Stimulated activated CD8-positive, alpha-beta memory T cell treated with anti-CD3 and anti-CD28 coated beads, Interleukin-12 subunit alpha, Interleukin-12 subunit beta, amount 100 ng/mL, for 24 hours (primary cell): ENCODE results near the gene AMZ1.
"Not testable (repeated sequence)": the region's sequence is repeated elsewhere in the genome, so short reads cannot be mapped to it uniquely, and the experiment has no call there.

ENCODE experiments used
- DNase-seq: peaks from one replicate; pipeline ENCODE4 v3.0.0-alpha.2; 2020; ENCODE audit errors: extremely low read depth

AMZ1 gene

DNA sequence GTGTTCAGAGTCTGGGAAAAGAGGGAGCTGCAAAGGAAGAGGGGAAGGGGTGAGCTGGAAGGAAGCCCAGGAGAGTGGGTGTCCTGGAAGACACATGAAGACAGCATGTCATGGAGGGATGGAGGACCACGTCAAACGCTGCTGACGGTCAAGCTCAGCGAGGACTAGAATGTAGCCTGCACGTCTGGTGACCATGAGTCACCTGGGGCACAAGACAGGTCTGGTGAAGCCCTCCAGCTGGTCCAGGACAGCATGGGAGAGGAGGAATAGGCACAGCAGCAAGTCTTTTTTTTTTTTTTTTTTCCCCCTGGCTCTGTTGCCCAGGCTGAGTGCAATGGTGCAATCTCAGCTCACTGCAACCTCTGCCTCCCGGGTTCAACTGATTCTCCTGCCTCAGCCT, 19.6 kb upstream of the AMZ1 start:
- DNase-seq, result no peak

DNA sequence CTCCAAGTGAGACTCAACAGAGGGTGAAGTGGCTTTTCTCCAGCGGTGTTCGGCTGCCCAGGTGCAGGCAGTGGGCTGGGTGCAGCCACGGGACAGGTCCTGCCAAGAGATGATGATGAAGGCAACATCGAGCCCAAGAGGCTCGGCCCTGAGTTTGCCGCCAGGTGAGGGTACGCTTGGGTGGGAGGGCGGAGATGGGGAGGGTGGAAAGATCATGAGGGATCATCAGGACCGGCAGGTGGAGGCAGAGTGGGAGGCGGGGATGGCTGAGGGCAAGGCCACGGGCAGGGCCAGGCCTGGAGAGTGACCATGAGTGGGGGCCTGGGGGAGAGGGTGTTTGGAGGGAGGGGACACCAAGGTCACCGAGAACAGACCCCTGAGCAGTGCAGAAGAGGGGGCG, 17.8 kb upstream of the AMZ1 start:
- DNase-seq, result no peak

DNA sequence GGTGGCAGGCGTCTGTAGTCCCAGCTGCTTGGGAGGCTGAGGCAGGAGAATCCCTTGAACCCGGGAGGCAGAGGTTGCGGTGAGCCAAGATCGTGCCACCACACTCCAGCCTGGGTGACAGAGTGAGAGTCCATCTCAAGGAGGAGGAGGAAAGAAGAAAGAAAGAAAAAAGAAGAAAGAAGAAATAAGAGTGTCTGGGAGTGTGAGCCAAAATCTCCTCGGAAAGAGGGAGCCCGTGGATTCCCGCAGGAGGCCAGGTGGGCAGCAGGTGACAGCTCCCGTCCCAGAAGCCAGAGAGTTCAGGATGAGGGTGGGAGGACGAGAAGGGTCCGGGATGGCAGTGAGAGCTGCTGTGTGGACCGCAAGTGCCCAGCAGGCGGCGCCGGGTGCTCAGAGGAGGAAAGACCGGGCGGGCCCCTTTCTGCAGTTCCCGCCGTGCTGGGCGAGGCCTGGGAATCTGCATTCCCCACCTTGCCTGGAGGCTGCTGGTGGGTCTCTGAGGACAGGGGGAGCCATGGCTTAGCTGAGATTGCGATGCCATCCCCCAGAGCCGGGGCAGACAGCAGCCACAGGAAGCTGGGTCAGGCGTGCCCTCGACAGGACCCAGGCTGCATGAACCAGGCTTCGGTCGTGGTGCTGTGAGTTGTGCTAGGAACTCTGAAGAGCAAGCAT, 17.1 kb upstream of the AMZ1 start:
- peak; percentile 20 for DNase-seq

DNA sequence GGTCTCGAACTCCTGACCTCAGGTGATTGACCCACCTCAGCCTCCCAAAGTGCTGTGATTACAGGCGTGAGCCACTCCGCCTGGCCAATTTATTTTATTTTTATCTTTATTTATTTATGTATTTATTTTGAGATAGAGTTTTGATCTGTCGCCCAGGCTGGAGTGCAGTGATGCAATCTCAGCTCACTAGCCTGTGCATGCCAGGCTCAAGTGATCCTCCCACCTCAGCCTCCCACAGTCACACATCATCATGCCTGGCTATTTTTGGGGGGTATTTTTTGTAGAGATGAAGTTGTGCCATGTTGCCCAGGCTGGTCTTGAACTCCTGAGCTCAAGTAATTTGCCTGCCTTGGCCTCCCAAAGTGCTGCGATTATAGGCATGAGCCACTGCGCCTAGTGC, 14.8 kb upstream of the AMZ1 start:
- DNase-seq, result not testable (repeated sequence)

DNA sequence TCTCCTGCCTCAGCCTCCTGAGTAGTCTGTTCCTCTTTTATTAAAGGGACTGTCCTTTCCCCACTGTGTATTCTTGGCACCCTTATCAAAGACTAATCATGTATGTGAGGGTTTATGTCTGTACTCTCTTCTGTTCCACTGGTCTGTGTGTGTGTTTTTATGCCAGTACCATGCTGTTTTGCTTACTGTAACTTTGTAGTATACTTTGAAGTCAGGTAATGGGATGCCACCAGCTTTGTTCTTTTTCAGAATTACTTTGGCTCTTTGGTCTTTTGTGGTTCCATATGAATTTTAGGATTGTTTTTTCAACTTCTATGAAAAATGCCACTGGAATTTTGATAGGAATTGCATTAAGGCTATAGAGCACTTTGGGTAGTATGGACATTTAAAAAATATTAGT, 14.1 kb upstream of the AMZ1 start:
- no peak for DNase-seq

DNA sequence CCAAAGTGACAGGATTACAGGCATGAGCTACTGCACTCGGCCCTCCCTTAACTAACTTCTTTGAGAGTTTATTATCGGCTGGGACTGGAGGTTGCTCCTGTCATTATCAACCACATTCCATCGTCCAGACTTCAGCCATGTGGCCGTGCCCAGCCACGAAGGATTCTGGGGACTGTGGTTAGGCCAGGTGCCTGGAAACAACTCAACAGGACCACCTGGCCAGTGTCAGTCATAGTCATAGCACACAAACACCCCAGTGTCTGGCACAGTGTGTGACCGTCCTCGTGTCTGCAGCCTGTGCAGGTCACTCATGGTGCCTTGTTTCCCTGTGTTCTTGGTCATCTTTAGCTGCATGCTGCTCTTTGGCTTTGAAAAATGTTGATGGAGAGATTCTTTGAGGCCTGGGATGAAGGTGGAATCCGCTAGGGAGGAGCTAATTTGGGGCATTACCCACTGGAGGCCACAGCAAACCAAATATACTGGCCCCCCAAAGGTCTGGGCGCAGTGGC, 12.7 kb upstream of the AMZ1 start:
- no peak for DNase-seq

DNA sequence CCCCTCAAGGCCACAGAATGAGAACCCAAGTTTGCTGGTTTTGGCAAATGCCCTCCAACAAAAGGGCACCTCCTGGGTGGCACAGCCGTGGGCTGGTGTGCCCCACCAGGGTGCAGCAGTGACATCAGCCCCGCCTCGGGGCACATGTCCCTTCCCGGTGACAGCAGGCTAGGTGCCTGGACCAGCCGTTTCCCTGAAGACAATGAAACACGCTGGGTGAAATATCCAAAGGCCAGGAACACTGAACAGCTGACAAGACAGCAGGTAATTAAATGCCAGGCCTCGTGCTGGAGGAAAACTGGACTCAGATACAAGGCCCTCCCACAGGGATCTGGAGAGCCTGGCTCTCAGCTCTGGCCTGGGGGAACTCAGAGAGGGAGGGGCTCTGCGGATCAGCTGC, 11.4 kb upstream of the AMZ1 start:
- not testable (repeated sequence) for DNase-seq

DNA sequence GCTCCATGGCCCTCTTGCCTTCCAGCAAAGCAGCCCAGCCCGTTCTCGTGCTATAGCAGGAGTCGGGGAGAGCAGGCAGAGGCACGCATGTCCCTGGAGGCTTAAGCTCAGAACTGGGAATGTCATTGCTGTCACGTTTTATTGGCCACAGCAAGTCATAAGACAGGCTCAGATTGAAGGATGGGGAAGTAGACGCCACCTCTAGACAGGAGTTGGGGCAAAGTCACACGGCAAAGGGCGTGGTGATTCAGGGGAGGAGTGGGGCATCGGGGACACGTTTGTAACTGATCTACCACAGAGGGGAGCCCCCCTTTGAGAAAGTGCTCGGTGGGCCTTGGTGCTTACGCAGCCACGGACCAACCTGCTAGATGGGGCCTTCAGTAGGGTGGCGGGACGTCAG, 9.5 kb upstream of the AMZ1 start:
- DNase-seq, result not testable (repeated sequence)

DNA sequence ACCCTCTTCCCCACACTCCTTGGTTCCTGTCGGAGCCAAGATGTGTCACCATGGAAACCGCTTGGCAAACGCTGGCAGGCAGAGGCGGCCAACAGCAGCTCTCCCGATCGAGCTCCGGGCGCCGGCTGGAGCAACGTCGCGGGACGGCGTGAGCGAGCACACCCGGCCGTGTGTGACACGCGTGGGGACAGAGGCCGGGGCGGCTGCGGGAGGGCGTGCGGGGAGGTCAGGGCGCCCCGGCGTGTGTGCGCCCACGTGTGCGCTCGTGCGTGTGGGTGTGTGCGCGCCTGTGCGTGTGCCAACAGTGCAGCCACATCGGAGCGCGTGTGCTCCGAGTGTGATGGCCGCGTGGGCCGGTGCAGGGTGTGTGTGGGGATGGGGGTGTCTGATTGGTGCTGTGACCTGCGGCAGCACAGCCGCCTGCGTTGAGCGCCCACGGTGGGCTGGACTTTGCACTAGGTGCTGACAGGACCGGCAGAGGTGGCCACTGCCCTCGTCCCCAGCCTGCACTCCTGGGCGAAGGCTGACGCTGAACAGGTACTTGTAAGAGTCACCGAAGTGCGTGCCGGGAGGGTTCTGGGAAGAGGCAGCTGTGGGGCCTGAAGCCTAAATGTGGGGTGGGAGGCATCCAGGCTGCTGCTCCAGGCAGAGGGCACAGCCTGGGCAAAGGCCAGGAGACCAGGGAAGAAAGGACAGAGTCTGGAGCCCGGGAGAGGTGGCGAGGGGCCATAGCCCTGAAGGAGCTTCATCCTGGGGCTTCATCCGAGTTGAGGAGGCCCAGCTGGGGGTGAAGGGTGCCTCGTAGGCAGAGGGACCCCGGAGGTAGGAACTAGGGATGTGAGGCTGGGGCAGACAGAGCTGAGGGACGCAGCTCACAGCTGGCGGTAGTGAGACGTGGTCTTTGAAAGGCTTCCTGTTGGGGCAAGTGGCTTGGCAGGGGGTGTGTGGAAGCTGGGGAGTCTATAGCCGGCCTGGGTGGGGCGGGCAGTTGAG, 8.6 kb upstream of the AMZ1 start:
- not testable (repeated sequence) for DNase-seq

DNA sequence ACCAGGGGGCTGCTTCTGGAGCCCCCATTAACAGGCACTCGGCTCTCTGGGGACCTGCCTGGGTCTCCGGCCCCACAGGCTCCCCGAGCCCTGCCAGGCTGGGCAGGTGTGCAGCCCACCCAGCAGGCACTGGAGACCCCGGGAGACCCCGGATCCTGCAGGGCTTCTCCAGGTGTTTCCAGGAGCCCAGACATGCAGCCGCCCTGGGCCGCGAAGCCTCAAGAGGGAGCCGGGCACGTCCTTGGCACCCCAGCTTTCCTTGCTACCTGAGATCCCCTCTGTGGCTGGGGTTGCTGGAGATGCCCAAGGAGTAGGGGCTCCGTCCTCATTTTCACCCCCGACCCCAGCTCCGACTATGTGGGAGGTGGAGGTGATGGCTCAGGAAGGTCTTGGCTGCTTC, 7.7 kb upstream of the AMZ1 start:
- no peak for DNase-seq

DNA sequence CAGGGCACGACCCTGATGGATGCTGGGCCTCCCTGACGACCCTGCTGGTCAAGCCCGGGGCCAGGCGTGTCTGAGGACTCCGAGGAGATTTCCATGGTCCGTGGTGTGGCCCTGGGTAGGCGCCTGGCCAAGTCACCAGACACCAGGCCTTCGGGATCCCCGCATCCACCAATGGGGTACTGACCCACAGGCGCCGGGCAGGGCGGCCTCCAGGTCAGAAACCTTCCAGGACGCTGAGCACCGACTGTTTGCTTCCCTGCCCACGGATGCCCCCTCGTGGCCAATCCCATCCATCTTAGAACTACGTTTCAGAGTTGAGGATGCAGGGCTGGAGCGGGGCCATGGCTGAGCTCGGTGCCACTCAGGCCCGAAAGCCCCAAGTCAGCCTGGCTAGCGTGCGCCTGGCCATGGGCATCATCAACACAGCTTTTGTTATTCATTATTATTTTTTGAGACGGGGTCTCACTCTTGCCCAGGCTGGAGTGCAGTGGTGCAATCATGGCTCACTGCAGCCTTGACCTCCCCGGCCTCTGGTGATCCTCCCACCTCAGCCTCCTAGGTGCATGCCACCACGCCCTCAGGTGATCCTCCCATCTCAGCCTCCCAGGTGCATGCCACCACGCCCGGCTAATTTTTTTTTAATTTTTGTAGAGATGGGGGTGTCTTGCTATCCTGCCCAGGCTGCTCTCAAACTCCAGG, 7.1 kb upstream of the AMZ1 start:
- DNase-seq, result no peak

DNA sequence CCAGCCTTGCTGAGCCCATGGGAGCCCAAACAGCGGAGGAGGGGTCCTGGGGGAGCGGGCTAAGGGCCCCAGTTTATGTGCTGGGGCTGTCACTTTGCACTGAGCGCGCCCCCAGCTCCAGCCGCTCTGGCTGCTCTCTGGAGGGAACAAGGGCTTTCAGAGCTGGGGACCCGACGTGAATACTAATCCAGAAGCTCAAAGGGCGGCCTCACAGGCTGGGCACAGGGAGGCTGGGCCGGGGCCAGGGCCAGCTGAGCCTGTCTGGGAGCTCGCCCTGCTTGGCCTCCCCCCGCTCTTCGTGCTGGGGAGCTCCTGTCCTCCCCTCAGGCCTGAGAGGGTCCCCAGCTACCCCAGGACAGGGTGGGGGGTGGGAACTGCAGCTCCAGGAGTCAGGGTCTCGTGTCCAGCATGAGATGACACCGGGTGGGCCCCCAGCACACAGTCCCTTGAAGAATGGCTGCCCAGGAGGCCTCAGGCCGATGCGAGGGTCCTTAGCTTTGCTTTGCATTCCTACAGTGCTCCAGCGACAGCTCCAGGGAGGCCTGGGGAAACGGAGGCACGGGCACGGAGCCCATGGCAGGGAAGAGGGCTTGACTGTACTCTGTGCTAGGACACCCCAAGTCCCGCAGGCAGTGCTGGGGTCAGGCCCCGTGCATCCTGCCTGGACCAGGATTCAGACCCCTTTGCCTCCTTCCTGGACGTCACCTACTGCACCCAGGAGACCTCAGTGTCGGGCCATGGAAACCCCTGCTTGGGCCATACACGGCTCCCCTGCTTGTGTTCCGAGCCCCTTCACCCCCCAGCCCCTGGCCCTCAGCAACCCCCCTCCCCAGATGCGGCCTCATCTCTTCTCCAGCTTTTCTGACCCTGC, 5.8 kb upstream of the AMZ1 start:
- no peak for DNase-seq

DNA sequence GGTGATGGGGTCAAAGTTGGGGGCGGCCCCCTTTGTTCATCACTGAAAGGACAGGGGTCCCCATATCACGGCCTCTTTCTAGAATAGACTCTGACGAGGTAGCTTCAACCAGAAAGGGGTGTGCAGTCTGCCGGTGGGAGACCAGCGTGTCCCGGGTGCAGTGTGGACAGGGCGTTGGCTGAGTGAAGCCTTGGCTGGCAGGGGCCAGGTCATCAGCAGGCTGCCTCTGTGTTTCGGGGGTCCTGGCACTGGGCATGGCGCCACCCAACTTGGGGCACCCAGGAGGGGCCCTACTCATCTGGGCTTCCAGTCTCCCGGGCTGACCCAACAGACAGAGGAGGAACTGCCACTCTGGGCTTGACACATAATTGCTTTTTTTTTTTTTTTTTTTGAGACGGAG, 3.5 kb upstream of the AMZ1 start:
- DNase-seq, result no peak

DNA sequence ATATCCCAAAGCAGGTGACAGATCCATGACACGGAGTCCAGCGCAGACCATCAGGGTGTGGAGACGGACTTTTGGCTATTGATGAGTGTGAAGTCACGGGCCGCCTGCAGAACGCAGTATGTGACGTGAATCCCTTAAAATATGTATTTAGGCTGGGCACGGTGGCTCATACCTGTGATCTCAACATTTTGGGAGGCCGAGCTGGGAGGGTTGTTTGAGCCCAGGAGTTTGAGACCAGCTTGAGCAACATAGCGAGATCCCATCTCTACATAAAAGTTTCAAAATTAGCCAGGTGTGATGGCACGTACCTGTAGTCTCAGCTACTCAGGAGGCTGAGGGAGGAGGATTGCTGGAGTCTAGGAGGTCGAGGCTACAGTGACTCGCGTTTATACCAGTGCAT, 1.9 kb upstream of the AMZ1 start:
- DNase-seq, result no peak

DNA sequence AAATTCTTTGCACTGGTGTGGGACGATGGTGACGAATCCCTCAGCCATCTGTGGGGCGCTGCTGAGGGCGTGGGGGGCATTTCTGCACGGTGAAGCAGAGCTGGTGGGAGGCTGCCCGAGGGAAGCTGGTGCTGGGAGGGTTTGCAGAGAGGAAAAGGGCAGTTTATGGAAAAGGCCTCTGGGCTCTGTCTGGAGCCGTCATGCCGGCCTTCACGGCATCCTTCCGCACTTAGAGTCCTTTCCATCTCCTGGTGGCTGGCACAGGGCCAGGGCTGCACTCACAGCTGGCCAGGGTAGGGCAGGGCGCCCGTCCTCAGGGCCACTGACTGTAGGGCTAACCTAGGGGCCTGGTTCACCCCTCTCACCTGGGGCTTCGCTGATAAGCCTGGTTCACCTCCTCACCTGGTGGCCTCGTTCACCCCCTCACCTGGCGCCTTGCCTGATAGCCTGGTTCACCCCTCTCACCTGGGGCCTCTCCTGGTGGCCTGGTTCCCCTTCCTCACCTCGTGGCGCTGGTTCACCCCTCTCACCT, 598 bp upstream of the AMZ1 start:
- DNase-seq, result no peak

DNA sequence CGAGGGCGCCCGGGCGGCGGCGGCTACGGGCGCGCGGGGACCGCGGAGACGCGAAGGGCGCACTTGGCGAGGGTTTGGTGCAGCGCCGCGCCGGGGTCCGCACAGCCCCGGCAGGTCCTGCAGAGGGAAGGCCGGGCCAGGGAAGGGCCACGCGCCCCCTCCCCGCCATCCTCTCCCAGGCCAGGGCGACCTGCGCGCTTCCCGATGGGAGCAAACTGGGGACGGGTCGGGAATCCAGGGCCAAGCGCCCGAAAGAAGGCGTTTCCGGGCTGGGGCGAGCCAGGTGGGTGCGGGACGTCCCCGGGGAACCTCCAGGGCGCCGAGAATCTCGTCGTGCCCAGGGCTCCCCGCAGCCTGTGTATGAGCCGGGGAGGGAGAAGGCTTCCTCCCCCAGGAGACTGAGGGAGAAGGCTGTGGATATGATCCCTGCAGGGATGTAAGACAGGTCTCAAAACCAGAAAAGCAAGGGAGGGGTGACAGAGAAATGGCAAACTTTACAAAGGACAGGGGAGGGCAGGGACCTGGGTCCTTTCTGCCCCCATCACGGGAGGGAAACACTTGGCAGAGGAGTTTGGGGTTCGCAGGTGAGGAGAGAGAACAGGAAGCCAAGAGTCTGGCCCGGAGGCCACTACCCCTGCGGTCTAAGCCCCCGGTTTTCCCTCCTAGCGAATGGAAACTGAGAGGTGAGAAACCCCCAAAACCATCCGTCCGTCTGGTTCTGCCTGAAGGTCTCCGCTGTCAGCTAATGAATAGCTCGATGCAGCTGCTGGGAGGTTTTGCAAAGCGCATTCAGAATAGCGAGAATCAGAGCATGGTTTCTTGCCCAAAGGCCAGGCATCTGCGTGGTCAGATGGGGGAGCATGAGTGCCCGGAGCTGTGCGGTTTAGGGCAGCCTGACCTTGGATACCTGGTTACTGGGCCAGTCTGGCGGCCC, 674 bp downstream of the AMZ1 start:
- no peak for DNase-seq

DNA sequence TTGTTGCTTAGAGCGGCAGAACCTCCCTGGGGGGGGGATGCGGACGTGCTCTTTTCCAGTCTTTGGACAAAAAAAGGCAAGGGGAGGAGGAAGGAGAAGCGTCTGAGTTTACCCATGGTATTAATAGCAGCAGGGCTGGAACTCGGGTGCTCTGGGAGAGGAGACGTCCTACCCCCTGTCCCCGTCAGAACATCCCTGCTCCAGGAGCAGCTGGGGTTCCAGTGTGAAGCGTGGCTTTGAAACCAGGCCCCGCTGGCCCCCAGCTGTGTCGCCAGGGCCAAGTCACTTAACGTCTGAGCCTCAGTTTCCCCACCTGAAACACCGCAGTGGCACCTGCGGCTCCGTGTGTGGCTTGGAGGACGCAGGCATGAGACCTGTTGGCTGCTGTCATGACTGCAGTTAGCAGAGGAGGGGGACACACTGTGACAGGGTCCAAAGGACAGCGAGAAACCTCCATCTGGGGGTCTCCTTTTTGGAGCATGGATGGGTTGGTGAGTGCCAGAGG, 1.4 kb downstream of the AMZ1 start:
- no peak for DNase-seq

DNA sequence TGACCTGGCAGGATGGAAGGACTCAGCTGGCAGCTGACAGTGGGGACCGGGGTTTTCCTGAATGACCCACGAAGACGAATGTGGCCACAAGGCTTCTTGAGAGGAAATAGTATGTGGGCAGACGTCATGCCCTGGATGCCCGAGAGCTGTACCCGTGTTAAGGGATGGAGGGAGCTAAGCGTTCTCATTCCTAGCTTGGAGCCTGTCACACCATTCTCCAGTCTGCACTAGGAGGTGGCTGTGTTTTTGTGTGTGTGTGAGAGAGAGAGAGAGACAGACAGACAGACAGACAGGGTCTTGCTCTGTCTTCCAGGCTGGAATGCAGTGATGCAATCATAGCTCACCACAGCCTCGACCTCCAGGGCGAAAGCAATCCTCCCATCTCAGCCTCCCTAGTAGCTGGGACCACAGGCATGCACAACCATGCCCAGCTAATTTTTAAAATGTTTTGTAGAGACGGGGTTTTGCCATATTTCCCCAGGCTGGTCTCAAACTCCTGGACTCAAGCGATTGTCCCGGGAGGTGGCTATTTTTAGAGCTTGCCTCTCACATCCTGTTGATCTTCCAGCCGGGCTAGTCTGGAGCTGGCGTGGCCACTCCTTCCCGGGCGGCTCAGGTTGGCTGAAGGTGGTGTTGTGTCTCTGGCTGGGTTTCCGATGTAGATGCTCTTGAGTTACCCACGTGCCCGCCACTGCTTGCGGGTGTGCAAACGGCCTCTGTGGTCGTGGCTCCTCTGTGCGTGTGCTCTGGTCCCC, 2.1 kb downstream of the AMZ1 start:
- no peak for DNase-seq
